D341Med (cell line): Measurements from ENCODE around the gene RALGPS1.

ENCODE experiments used
- DNase-seq: peaks from one replicate; pipeline ENCODE4 v3.0.0; 2012; ENCODE audit warnings: low spot score

Gene RALGPS1

GRCh38 chr9:126956917-126957686, 42.5 kb downstream of the RALGPS1 start:
- peak; percentile 69 for DNase-seq

GRCh38 chr9:126957687-126958053, 43.1 kb downstream of the RALGPS1 start:
- no peak for DNase-seq

GRCh38 chr9:126959336-126959735, 44.8 kb downstream of the RALGPS1 start:
- no peak for DNase-seq

- no peak for DNase-seq
These were observed 45.3 kb downstream of the RALGPS1 start for GRCh38 chr9:126959917-126960316.

- DNase-seq: no peak
These were observed 47.8 kb downstream of the RALGPS1 start for GRCh38 chr9:126962336-126962735.

GRCh38 chr9:126965077-126965476, 50.5 kb downstream of the RALGPS1 start:
- no peak for DNase-seq

- DNase-seq: peak; percentile 84
These were observed 51.2 kb downstream of the RALGPS1 start for GRCh38 chr9:126965541-126966428.

GRCh38 chr9:126971261-126971660, 56.7 kb downstream of the RALGPS1 start:
- DNase-seq: no peak

GRCh38 chr9:126973651-126974529, 59.3 kb downstream of the RALGPS1 start:
- no peak for DNase-seq

GRCh38 chr9:126974594-126974993, 60.0 kb downstream of the RALGPS1 start:
- no peak for DNase-seq

- DNase-seq: no peak
These were observed 61.0 kb downstream of the RALGPS1 start for GRCh38 chr9:126975327-126976220.

- DNase-seq: no peak
These were observed 64.9 kb downstream of the RALGPS1 start for GRCh38 chr9:126979461-126979860.

GRCh38 chr9:126980231-126980630, 65.6 kb downstream of the RALGPS1 start:
- DNase-seq: no peak

- DNase-seq: no peak
These were observed 66.6 kb downstream of the RALGPS1 start for GRCh38 chr9:126981218-126981617.

- no peak for DNase-seq
These were observed 67.8 kb downstream of the RALGPS1 start for GRCh38 chr9:126982215-126983002.

- DNase-seq: no peak
These were observed 69.2 kb downstream of the RALGPS1 start for GRCh38 chr9:126983767-126984166.

GRCh38 chr9:126984969-126985368, 70.4 kb downstream of the RALGPS1 start:
- DNase-seq: no peak

- DNase-seq: no peak
These were observed 71.4 kb downstream of the RALGPS1 start for GRCh38 chr9:126985870-126986498.

- no peak for DNase-seq
These were observed 71.9 kb downstream of the RALGPS1 start for GRCh38 chr9:126986506-126986951.

- DNase-seq: no peak
These were observed 74.3 kb downstream of the RALGPS1 start for GRCh38 chr9:126988857-126989256.
